ENCODE measurements around the gene DLG5.

DNA sequence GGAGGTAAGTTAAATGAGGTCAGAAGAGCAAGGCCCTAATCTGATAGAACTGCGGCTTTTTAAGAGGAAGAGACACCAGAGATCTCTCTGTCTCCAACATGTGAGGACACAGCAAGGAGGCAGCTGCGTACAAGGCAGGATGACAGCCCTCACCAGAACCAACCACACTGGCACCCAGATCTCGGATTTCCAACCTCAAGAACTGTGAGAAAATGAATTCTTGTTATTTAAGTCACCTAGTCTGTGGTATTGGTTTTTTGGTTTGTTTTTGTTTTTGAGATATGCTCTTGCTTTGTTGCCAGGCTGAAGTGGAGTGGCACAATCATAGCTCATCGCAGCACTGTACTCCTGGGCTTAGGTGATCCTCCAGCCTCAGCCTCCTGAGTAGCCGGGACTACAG lies 127.2 kb downstream of the DLG5 start:
- TF ChIP-seq, protein P1, sequence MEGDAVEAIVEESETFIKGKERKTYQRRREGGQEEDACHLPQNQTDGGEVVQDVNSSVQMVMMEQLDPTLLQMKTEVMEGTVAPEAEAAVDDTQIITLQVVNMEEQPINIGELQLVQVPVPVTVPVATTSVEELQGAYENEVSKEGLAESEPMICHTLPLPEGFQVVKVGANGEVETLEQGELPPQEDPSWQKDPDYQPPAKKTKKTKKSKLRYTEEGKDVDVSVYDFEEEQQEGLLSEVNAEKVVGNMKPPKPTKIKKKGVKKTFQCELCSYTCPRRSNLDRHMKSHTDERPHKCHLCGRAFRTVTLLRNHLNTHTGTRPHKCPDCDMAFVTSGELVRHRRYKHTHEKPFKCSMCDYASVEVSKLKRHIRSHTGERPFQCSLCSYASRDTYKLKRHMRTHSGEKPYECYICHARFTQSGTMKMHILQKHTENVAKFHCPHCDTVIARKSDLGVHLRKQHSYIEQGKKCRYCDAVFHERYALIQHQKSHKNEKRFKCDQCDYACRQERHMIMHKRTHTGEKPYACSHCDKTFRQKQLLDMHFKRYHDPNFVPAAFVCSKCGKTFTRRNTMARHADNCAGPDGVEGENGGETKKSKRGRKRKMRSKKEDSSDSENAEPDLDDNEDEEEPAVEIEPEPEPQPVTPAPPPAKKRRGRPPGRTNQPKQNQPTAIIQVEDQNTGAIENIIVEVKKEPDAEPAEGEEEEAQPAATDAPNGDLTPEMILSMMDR (conservative IDR thresholded peaks at IDR 0.05) = no peak
- no peak for TF ChIP-seq EZH2 (IDR thresholded peaks at IDR 0.05; ENCODE audit: low read depth)

Measured in PC-9 (cell line).